ENCODE data around the gene STX2. TPM values are rescaled to one million over a fixed set of nuclear protein-coding genes. Genes with fewer than 3 reads are reported as not detected.

The STX2 gene
- total and polyA plus RNA-seq, 2 experiments from 2014 or later: 16.4 to 35.4 TPM

- peak overlapping the region; percentile 59 for H3K4me3 Mint-ChIP-seq
- Histone ChIP-seq H3K27ac (ENCODE audit: low read depth) (peak overlapping the region; percentile 87), H3F3A (replicated peaks; ENCODE audit: low read depth) (0 out of 2 replicates have a peak, but pooled peaks cover 3% of the 10 kb centered on the region), H3K36me3 (ENCODE audit: insufficient read depth) (peaks cover 7% of the 10 kb centered on the region; the same call in 1 of the 2 replicates), H3K4me3 (peak overlapping the region; percentile 37), H4K20me1 (replicated peaks; ENCODE audit: insufficient read depth) (no peaks in the 10 kb centered on the region), H3K4me1 (ENCODE audit: insufficient read depth) (peaks cover 61% of the 10 kb centered on the region), H2AFZ (no peak overlapping the region), H3K4me2 (peak overlapping the region; percentile 58), H3K9me2 (ENCODE audit: insufficient read depth) (no peaks in the 10 kb centered on the region), H3K27me3 (ENCODE audit: insufficient read depth) (no peaks in the 10 kb centered on the region), H3K79me2 (replicated peaks; ENCODE audit: insufficient read depth) (no peaks in the 10 kb centered on the region)
- TF ChIP-seq STAT1 (IDR thresholded peaks at IDR 0.05; ENCODE audit: unreplicated experiment): no peak
- no peak for TF ChIP-seq NANOG (IDR thresholded peaks at IDR 0.05; ENCODE audit: borderline replicate concordance)
- no peak for TF ChIP-seq CTCF (conservative IDR thresholded peaks at IDR 0.05; ENCODE audit: low read depth in 2 of 2)
- no peak for TF ChIP-seq EZH2phosphoT487 (IDR thresholded peaks at IDR 0.05; ENCODE audit: unreplicated experiment)
- TF ChIP-seq ZNF331 (CRISPR knock-in tag; IDR thresholded peaks at IDR 0.05; ENCODE audit: low read depth): no peak
- peak; percentile 79 for DNase-seq (ENCODE audit: low spot score)
- peaks cover 19% of the 10 kb centered on the region for H3K36me3 Mint-ChIP-seq (ENCODE audit: low read depth)
- H3K9me3 Mint-ChIP-seq: peaks cover 7% of the 10 kb centered on the region; the same call in 2 of the 3 replicates
- H3K27ac Mint-ChIP-seq: peak overlapping the region; percentile 93
- peaks cover 46% of the 10 kb centered on the region for H3K4me1 Mint-ChIP-seq
- H3K27me3 Mint-ChIP-seq (ENCODE audit: insufficient read depth, low read depth, poor library complexity): peaks cover 17% of the 10 kb centered on the region
- ATAC-seq: peak; percentile 85
Measured at GRCh38 chr12:130787445-130788410, 51.3 kb downstream of the STX2 start.

- no peaks in the 10 kb centered on the region for H3K27me3 ChIP-seq (ENCODE audit: insufficient read depth)
- no peaks in the 10 kb centered on the region for H3K79me2 ChIP-seq (replicated peaks; ENCODE audit: insufficient read depth)
- ATAC-seq (no peak), DNase-seq (ENCODE audit: low spot score) (no peak)
- peaks cover 7% of the 10 kb centered on the region; the same call in 2 of the 3 replicates for H3K9me3 Mint-ChIP-seq
- 0 out of 3 replicates have a peak overlapping the region, but pooled peaks have one; percentile 59 for H3K4me3 Mint-ChIP-seq
- no peak overlapping the region for H3K4me3 ChIP-seq
- peaks cover 7% of the 10 kb centered on the region; the same call in 1 of the 2 replicates for H3K36me3 ChIP-seq (ENCODE audit: insufficient read depth)
- no peak overlapping the region for H2AFZ ChIP-seq
- H3K4me2 ChIP-seq: no peak overlapping the region
- peaks cover 50% of the 10 kb centered on the region for H3K4me1 Mint-ChIP-seq
- H3F3A ChIP-seq (replicated peaks; ENCODE audit: low read depth): 0 out of 2 replicates have a peak, but pooled peaks cover 4% of the 10 kb centered on the region
- no peak overlapping the region for H3K27ac Mint-ChIP-seq
- H3K36me3 Mint-ChIP-seq (ENCODE audit: low read depth): peaks cover 17% of the 10 kb centered on the region
- H3K9me2 ChIP-seq (ENCODE audit: insufficient read depth): no peaks in the 10 kb centered on the region
- peaks cover 64% of the 10 kb centered on the region for H3K4me1 ChIP-seq (ENCODE audit: insufficient read depth)
- peaks cover 18% of the 10 kb centered on the region for H3K27me3 Mint-ChIP-seq (ENCODE audit: insufficient read depth, low read depth, poor library complexity)
- peak overlapping the region; percentile 87; the same call in 1 of the 2 replicates for H3K27ac ChIP-seq (ENCODE audit: low read depth)
- no peaks in the 10 kb centered on the region for H4K20me1 ChIP-seq (replicated peaks; ENCODE audit: insufficient read depth)
- TF ChIP-seq ZNF462 (CRISPR knock-in tag; IDR thresholded peaks at IDR 0.05) (no peak), ZNF114 (CRISPR knock-in tag; IDR thresholded peaks at IDR 0.05) (no peak), REST (IDR thresholded peaks at IDR 0.05; ENCODE audit: unreplicated experiment) (no peak)
Measured at GRCh38 chr12:130787041-130787440, 52.0 kb downstream of the STX2 start.

Data from GM23338 (cell line).